Jurkat, Clone E6-1 (cell line): ENCODE results near the gene PHYHIPL. TPM values are rescaled to one million over a fixed set of nuclear protein-coding genes. Genes with fewer than 3 reads are reported as not detected.

ENCODE experiments used
- DNase-seq: peaks from one replicate; pipeline ENCODE4 v3.0.0-alpha.2; 2011; ENCODE audit warnings: low read depth, low spot score
- H3K4me3 ChIP-seq: 2 replicates; pipeline ENCODE4 v1.5.1; 2011; ENCODE audit warnings: mild to moderate bottlenecking, low read length, control low read depth, moderate library complexity
- polyA plus RNA-seq: library from polyadenylated mRNA; unstranded; fragments of >200 nt; gene quantifications from one replicate; pipeline ENCODE4 v1.2.1, GENCODE V29; 2012; ENCODE audit warnings: missing spikeins; ENCODE audit not compliant: insufficient read length, insufficient read depth

The PHYHIPL gene
- polyA plus RNA-seq, result not detected

- no peak for DNase-seq
- no peak within 1 kb of the TSS for H3K4me3 ChIP-seq
These were observed at the start of gene PHYHIPL for GRCh38 chr10:59176241-59177030. Gene PHYHIPL (plus strand): TSS chr10:59176643. CDS start chr10:59176854, 211 bp downstream.

DNA sequence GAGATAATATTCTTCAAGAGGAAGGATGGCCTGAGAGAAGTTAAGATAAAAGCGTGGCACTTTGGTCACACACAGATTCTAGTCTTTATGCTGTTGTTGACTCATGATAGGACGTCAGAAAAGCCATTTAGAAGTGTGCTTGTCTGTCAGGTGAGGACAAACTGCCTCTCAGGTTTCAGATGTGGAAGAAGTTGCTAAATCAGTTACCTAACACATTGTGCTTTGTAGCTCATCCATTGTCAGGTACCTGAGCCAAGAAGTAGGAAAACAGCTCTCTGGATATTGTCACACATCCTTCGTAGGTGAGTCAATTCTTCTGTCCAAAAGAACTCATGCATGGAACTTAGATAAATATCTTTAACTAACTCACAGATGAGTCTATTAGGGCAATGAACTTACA, 49.5 kb upstream of the PHYHIPL start:
- no peak overlapping the region for H3K4me3 ChIP-seq
- no peak for DNase-seq

- no peak for DNase-seq
- H3K4me3 ChIP-seq, result no peak overlapping the region
These were observed 48.5 kb upstream of the PHYHIPL start for GRCh38 chr10:59127991-59128390.

DNA sequence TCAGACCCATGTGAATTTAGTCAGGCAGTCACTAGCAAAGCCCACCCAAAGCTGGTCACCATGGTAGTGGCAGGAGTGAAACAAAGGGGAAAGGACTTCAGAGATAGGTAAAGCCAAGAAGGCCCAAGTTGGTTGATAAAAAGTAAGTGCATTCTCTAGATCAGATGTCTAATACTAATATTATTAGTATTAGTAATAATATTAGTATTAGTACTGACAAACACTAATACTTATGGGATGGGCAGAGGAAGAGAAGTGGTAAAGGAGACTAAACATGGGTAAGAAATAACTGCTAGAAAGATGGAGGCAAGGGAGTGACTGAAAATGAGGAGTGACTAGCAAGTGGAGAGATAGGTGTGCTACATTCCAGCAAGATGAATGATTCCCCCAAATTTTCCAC, 46.6 kb upstream of the PHYHIPL start:
- no peak overlapping the region for H3K4me3 ChIP-seq
- no peak for DNase-seq

GRCh38 chr10:59131666-59132065, 44.8 kb upstream of the PHYHIPL start:
- H3K4me3 ChIP-seq, result no peak overlapping the region
- no peak for DNase-seq

GRCh38 chr10:59133841-59134593, 42.4 kb upstream of the PHYHIPL start:
- DNase-seq, result no peak
- H3K4me3 ChIP-seq, result no peak overlapping the region

- DNase-seq, result no peak
- H3K4me3 ChIP-seq, result no peak overlapping the region
These were observed 41.7 kb upstream of the PHYHIPL start for GRCh38 chr10:59134785-59135184.

- H3K4me3 ChIP-seq, result no peak overlapping the region
- DNase-seq, result no peak
These were observed 41.2 kb upstream of the PHYHIPL start for GRCh38 chr10:59135275-59135674.

DNA sequence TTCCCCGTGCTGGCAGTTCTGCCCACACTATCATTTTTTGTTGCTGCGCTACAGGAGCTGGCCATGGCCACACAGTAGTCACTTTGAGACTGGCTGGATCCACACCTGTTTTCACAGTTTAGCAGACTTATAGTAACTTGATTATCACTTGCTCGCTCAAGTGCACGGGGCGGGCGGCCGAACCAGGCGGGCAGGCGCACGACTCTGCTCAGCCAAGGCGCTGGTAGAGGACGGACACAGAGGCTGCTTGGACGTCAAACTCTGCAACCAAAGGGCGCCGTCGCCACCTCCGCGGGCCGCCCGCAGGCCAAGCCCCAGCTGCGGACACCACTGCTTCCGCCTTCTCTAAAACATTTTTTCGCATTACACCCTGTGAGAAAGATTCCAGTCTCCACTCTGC, 38.4 kb upstream of the PHYHIPL start:
- no peak overlapping the region for H3K4me3 ChIP-seq
- DNase-seq, result no peak

- no peak overlapping the region for H3K4me3 ChIP-seq
- DNase-seq, result no peak
These were observed 32.9 kb upstream of the PHYHIPL start for GRCh38 chr10:59143544-59143943.

GRCh38 chr10:59148701-59149100, 27.7 kb upstream of the PHYHIPL start:
- no peak for DNase-seq
- no peak overlapping the region for H3K4me3 ChIP-seq

- no peak for DNase-seq
- H3K4me3 ChIP-seq, result no peak overlapping the region
These were observed 20.9 kb upstream of the PHYHIPL start for GRCh38 chr10:59155556-59155955.

GRCh38 chr10:59167512-59167911, 8.9 kb upstream of the PHYHIPL start:
- no peak for DNase-seq
- H3K4me3 ChIP-seq, result no peak overlapping the region

DNA sequence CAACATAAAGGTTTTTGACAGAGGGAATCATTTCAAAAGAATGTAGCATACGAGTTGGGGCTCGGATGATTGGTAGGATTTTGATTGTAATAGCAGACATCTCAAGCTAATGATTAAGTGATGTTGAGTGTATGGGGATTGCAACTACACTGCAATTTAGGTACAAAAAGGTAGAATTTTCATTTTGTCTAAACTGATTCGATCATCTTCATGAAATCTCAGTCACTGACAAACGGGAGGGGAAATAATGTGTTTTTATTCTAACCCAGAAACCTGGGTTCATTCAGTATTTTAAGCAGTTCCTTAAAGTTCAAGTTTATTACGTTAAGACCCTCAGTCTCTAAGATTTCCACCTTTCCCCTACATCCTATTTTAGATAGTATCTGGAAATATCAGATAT, 3.9 kb upstream of the PHYHIPL start:
- no peak overlapping the region for H3K4me3 ChIP-seq
- DNase-seq, result no peak

DNA sequence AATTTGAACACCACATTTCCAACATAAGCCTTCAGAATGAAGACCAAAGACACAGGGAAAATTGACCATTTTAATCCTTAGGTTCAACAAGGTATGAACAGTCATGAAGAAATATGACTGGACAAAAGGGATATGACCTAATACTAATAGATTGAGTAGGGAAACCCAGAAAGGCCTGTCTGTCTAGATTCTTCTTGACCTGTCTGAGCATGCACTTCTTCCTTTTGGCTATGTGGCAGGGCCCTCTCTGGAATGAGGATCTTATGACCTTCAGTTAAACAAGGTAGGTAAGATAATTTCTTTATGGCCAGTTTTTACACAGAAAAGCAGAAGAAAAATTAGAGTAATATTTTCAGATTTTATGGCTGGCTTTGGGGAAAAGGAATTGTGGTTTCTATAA, 3.0 kb upstream of the PHYHIPL start:
- DNase-seq, result no peak
- H3K4me3 ChIP-seq, result no peak overlapping the region

DNA sequence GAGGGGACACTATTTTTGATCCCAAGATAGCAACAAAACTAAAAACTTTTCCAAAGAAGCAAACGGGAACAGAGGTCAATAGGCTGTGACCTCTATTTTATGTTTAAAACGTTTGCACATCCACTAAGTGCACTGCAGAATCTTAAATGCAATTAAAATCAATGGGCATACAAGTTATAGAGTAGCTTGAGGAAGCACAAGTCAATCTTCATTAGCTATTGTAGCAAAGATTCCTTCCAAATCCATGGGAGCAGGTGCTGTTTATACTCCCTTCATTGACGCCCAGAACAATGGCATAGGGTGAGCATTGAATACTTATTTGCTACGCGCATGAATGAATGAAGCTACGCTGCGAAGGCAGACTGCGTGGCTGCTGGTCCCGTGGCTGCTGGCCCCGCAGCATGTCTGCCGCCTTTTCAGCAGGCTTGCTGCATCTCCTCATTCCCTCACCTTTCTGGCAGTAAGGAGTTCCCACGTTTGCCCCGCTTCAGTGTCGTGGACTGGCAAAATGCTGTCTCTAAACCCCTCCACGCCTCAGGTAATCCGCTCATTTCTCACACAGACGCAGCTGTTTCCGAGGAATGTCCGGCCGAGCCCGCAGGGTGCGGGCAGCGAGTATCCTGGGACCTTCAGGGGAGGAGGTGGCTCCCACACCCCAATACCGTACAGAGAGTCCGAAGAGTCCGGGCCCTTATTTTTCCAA, 754 bp upstream of the PHYHIPL start:
- H3K4me3 ChIP-seq, result no peak overlapping the region
- DNase-seq, result no peak

DNA sequence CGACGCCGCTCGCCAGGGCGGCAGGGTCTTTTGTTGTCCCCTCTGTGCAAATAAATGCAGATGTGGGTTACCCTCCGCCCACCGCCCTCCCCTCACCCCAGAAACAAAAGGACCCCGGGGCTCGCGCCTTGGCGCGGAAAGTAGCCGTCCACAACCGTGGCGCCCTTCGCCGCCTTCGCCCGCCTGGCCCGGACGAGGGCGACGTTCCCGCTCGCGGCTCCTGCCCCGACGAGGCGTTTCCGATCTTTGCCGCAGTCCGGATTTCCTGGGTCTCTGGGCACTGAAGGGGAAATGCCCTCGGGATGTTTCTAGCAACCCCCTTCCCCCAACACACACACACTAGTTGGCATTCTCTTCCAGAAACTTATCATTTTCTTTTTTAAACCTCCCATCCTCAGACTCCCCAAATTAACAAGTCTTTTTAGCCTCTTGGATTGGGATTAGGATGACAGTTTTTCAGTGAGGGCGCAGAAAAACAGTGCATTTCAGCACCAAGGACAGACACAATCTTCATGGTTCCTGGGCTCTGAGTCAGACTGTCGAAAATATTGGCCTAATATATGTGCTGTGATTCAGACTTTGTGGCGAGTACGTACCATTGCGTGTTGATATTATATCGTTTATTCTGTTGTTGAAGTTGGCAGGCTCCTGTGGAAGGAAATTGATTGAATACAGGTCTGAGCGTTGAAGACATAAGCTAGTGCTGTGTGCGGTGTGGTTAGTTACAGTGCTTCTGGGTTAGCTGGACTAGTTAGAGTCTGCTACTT, 771 bp downstream of the PHYHIPL start:
- DNase-seq, result no peak
- H3K4me3 ChIP-seq, result no peak overlapping the region

DNA sequence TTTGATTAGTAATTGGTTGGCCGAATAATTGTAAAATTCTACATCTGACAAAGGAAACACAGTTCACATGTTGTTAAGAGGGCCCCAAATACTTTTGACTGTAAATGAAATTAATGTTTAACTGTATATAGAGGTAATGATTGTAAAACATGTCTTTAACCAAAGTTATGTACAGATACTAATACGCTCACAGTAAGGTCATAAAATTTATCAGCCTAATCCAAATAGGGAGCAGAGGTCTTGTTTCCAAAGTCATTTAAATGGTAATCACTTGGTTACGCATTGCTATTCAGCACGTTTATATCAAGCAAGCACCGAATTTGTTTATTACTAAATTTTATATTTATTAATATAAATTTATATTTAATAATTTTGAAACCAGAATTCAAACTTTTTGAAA, 1.4 kb downstream of the PHYHIPL start:
- no peak overlapping the region for H3K4me3 ChIP-seq
- DNase-seq, result no peak

DNA sequence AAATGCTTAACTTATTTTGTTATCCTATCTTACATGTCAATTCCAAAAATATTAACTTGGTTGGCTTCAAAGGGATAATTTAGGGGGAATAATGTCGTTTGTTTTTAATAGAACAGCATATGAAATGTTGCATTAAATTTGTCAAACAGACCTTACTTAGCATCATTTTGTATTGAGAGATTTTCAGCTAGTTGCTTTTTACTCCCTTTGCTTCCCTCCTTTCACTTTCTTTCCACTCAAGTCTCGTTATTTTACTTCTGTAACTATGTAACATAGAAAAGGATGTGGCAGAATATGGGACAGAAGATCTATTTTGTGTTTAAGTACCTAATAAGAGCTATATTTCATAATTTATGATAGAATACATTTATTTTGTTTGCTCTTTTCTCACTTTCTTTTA, 2.6 kb downstream of the PHYHIPL start:
- DNase-seq, result no peak

More for the DNA sequence above, 2.6 kb downstream of the PHYHIPL start:
- no peak overlapping the region for H3K4me3 ChIP-seq
